Measurements from ENCODE around the gene RPS6KA5.
"Not testable (repeated sequence)": the region's sequence is repeated elsewhere in the genome, so short reads cannot be mapped to it uniquely, and the experiment has no call there.

RPS6KA5 gene

DNA sequence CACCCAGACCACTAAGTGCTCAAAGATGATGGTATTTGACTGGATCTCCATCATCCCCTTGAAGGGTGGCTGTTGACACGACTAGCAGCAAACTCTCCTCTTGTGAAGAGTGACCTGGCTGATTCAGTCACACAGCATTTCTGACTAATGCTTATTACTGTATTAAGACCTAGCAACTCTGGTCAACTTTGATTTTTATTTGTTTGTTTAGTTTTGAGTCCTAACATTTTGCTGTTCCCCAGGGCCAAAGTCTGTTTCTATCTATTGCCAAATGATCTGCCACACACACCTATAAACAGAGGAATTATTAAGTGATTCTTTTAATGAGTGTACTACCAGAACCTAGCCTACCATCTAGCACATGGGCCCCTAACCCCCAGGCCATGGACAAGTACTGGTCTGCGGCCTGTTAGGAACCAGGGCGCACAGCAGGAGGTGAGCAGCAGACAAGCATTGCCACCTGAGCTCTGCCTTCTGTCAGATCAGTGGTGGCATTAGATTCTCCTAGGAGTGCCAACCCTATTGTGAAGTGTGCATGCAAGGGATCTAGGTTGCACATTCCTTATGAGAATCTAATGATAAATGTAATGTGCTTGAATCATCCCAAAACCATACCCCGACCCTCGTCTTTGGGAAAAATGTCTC, 120.0 kb downstream of the RPS6KA5 start:
- no peak for DNase-seq (ENCODE audit: low read depth in 2 of 2)

DNA sequence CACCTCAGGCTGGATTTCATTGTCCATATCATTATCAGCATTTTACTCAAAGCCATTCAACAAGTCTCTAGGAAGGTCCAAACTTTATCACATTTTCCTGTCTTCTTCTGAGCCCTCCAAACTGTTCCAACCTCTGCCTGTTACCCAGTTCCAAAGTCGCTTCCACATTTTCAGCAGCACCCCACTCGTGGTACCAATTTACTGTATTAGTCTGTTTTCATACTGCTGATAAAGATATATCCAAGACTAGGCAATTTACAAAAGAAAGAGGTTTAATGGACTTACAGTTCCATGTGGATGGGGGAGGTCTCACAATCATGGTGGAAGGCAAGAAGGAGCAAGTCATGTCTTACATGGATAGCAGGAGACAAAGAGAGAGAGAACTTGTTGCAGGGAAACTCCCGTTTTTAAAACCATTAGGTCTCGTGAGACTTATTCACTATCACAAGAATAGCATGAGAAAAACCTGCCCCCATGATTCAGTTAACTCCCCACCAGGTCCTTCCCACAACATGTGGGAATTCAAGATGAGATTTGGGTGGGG, 121.1 kb downstream of the RPS6KA5 start:
- DNase-seq (ENCODE audit: low read depth in 2 of 2): not testable (repeated sequence)

- no peak for DNase-seq (ENCODE audit: low read depth in 2 of 2)
These were observed 121.8 kb downstream of the RPS6KA5 start for GRCh38 chr14:90938615-90939014.

DNA sequence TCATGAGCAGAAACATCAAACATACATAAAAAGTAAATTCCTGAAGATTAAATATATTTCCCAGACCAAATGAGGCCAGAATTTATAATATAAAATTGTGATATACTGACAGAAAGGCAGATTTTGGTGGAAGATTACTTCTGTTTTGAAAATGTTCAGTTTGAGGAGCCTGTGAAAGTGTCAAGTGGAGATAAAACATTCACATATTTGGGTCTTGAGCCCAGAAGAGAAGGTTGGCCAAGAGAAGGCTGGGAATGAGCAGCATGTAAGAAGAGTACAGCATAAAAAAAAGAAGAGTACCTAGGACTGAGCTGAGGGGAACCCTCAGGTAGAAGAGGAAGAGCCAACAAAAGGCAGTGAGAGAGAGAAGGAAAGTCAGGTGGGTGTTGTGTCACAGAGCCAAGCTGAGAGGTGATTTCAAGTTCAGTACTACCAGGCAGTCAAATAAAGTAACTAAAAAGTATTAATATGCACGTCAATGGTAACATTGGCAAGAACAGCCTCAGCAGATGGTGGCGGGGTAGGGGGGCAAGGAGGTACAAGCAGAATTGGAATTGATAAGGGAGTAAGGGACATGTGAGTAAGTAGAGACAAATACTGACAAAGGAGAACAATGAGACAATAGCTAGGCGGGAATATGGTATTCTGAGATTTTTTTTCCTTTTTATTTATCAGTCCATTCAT, 123.5 kb downstream of the RPS6KA5 start:
- DNase-seq (ENCODE audit: low read depth in 2 of 2): no peak

DNA sequence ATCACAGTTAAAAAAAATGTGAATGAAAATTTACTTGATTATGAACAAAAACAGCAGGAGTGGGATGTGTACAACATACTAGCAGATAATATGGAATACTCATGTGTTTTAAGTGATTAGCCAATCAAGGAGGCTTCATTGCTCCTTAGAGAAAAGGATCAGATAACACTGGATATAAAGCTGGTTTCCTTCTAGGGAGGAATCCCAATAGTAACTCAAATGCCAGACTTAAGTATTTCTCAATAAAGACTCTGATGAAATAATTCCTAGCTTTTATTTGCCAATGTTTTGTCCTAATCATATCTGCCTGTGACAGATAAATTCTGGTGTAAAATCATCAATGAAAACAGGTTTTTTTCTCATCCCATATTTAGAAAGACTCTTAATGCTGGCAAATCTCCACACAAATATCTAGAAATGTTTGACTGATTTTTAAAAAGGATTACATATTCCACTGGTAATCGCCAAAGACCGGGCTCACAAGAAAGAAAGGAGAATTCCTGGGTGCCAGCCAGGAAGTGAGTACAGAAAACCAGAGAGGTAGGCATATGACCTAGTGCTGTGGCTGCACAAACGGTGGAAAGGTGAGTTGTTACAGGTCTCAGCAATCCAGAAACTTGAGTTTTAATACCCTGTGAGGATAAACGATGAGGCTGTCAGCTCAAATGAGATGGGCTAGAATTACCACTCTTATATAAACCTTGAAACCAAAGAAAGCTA, 135.7 kb downstream of the RPS6KA5 start:
- no peak for DNase-seq (ENCODE audit: low read depth in 2 of 2)

DNA sequence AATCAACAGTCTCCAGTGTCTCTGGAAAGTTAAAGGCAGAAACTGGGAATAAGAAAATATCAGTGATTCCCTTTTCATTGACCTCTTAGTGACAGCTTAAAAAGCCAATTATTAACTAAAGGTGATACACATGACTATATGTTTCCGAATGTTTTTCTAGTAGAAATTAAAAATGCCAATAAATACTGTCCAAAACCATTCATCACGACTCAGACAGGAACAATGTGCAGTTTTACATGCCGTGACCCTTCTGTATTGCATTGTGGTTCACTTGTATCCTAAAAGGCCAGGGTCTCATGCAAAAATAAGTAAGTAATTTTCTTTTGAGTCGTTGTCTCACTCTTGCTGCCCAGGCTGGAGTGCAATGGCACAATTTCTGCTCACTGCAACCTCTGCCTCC, 138.3 kb downstream of the RPS6KA5 start:
- DNase-seq (ENCODE audit: low read depth in 2 of 2): no peak

DNA sequence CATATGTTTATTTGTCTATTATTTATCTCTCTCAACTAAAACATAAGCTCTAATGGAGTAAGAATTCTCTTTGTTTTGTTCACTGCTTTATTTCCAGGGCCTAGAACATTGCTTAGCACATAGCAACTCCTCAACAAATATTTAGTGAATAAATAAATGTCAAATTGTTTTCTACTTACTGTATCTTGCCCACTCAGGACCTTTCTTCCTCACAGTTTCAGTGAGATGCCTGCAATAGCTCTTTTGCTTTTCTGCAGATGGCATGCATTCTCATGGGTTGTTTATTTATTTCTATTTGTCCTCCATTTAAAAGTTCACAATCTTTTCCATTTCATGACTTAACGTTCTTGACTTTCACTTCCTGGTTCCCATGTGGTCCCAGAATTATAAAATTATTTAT, 149.3 kb downstream of the RPS6KA5 start:
- no peak for DNase-seq (ENCODE audit: low read depth in 2 of 2)

- DNase-seq (ENCODE audit: low read depth in 2 of 2): no peak
These were observed 153.3 kb downstream of the RPS6KA5 start for GRCh38 chr14:90907178-90907577.

GRCh38 chr14:90905531-90905930, 154.9 kb downstream of the RPS6KA5 start:
- no peak for DNase-seq (ENCODE audit: low read depth in 2 of 2)

- DNase-seq (ENCODE audit: low read depth in 2 of 2): peak; percentile 24 to 44
These were observed 157.3 kb downstream of the RPS6KA5 start for GRCh38 chr14:90903101-90903500.

GRCh38 chr14:90900476-90901083, 159.9 kb downstream of the RPS6KA5 start:
- no peak for DNase-seq (ENCODE audit: low read depth in 2 of 2)

DNA sequence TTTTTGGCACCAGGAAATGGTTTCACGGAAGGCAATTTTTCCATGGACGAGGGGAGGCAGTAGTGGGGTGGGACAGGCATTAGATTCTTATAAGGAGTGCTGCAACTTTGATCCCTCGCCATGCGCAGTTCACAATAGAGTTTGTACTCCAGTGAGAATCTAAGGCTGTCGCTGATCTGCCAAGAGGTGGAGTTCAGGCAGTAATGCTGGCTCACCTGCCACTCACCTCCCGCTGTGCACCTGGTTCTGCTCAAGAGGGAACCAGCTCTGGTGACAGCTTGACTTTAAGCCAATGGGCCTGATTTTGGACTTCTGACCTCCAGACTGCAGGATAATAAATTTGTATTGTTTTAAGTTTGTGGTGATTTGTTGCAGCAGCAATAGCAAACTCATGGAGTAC, 163.4 kb downstream of the RPS6KA5 start:
- no peak for DNase-seq (ENCODE audit: low read depth in 2 of 2)

DNA sequence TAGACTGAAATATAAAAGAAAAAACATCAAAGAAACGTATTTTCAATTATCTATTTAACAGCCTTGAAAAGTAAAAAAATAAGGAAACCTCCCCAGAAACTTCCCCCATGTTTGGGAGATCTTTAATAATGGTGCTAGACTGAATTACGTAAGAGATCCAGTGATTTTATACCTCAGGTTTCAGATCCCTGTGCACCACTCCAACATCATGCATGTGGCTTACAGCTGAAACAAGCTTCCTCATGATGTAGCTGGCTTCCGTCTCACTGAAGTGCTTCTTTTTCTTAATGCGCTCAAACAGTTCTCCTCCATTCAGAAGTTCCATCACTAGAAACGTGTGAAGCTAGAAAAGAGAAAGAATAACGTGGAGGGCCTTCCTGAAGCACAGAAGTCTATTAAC, 166.2 kb downstream of the RPS6KA5 start:
- DNase-seq (ENCODE audit: low read depth in 2 of 2): no peak

GRCh38 chr14:90893510-90893909, 166.9 kb downstream of the RPS6KA5 start:
- DNase-seq (ENCODE audit: low read depth in 2 of 2): no peak

DNA sequence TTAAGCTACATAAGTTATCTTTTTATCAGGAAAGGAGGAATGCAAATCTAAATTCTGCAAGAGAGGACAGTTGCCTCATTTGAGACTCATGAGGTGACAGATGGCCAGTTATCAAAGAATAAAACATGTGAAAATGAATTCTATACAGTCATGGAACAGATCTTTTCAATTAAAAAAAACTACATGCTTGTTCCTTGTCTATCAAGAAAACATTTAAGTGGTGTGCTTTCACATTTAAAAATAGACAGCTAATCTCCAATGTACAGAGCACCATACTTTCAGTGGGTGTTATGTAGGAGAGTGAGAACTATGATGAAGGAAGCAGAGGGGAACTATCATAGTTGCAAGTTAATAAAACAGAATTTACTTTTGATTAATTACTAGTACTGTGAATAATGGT, 167.5 kb downstream of the RPS6KA5 start:
- no peak for DNase-seq (ENCODE audit: low read depth in 2 of 2)

- DNase-seq (ENCODE audit: low read depth in 2 of 2): no peak
These were observed 169.1 kb downstream of the RPS6KA5 start for GRCh38 chr14:90891326-90891725.

DNA sequence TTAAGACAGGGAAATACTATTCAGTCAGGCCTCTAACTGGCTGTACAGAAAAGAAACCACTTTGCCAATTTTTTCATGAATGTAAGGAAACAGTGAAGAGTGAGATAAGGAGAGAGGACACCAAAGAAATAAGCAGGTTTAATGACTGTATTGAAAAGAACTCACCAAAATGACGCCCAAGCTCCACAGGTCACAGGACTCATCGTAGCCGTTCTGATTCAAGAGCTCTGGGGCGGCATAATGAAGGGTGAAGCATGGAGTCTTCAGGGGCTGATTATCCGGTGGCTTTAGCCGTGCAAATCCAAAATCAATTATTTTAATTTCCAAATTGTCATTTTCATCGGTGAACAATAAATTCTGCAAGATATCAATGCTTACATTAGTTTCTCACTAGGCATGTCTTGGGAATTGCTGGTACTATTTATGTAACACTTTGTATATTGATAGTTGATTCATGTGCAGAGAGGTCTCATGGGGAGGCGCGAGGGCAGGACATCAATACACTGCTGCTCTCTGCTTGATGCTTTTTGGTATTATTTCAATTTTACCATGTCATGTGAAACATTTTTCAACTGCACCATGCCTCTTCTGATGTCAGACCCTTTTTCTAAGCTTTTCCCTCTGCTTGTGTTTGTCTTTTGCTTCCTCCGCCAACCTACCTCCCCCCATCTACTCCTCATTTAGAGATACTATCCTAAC, 170.0 kb downstream of the RPS6KA5 start:
- no peak for DNase-seq (ENCODE audit: low read depth in 2 of 2)

DNA sequence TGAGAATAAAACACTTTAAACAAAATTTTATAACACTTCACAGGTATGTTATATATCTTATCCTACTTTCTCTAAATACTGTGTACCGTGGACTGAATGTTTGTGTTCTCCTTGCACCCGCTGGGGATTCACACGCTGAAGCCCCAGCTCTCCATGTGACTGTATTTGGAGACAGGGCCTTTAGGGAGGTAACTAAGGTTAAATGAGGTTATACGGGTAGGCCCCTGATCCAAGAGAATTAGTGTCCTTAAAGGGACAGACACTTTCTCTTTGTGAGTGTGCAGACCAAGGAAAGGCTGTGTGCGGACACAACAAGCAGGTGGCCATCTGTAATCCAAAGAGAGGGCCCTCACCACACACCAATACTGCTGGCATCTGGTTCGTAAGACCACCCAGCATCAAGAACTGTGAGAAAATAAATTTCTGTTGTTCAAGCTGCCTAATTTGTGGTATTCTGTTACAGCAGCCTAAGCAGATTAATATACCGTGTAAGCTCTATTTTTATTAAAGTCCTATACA, 174.1 kb downstream of the RPS6KA5 start:
- DNase-seq (ENCODE audit: low read depth in 2 of 2): no peak

DNA sequence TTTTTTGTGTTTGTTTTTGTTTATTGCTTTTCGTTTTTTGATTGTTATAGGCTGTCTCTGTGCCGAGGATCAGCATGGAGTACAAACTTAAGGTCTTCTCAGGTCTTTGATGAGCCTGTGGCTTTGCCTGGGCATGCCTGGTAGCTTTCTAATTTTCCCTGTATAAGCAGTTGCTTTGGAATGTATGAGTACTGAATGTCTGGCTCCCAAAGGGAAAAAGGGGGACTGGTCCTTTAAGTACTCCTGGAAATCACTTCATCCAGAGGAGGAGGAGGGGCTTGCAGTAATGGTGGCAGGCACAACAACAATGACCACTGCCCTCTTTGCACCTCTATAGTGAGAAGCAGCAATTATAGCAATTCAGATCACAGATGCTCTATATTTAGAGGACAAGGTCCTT, 176.7 kb downstream of the RPS6KA5 start:
- DNase-seq (ENCODE audit: low read depth in 2 of 2): no peak

DNA sequence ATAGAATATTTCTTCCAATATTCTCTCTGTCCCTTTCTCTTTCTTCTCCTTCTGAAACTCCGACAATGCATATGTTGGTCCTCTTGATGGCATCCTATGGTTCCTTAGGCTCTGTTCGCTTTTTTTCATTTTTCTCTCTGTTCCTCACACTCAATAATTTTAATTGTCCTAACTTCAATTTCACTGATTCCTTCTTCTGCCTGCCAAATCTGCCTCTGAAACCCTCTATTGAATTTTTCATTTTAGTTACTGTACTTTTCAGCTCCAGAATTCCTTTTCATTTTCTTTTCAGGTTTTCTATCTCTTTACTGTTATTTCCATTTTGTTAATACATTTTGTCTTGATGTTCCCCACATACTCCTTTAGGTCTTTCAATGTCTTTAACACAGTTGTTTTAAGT, 177.2 kb downstream of the RPS6KA5 start:
- DNase-seq (ENCODE audit: low read depth in 2 of 2): no peak

DNA sequence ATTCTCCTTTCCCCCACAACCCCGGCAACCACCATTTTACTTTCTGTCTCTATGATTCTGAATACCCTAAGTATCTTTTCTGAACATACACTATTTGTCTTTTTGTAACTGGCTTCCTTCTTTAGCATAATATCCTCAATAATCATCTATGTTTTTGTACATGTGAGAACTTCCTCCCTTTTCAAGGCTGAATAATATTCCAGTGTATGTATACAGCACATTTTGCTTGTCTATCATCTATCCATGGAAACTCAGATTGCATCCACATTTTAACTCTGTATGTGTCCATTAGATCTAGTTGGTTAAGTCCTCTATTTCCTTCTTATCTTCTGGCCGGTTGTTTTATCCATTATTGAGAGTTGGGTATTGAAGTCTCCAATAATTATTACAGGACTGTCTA, 180.2 kb downstream of the RPS6KA5 start:
- DNase-seq (ENCODE audit: low read depth in 2 of 2): no peak

DNA sequence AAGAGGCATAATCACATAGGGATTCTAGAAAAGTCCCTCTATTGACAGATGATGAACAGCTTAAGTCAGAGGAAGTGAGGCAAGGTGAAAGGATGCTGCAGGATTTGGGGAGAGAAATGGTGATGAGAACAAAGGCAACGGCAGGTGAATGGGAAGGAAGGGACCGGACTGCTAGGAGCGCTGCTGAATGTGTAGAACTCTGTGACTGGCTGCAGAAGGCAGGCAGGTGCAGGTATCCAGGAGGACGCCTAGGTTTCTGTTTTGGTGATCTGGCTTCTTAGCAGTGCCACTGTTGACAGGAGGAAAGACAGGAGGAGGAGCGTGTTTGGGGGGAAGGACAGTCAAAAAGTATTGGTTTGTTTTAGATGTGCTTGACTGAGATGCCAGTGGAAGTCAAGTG, 185.8 kb downstream of the RPS6KA5 start:
- DNase-seq (ENCODE audit: low read depth in 2 of 2): no peak

Data from activated CD4-positive, alpha-beta T cell treated with anti-CD3 and anti-CD28 coated beads for 24 hours (primary cell).